WTC11 (cell line): ENCODE results near the gene TLE3. TPM values are rescaled to one million over a fixed set of nuclear protein-coding genes. Genes with fewer than 3 reads are reported as not detected.
A peak's percentile ranks its signal among the peaks of the same experiment; 100 is the strongest.

ENCODE experiments used
- ATAC-seq: fragments of 200-7000 bp; cut with Tn5 transposase; 2 replicates; pipeline ENCODE4 v1.10.0; 2021; ENCODE audit warnings: mild to moderate bottlenecking, moderate library complexity
- CTCF ChIA-PET: fragments of 300-600 bp; sonication (Branson Sonifier 250); formaldehyde crosslinking; loops from one replicate; lab custom pipeline; 2021; ENCODE audit warnings: antibody characterized with exemption; lab: Charles Lee
- POLR2A ChIA-PET: fragments of 350-600 bp; sonication (Branson Sonifier 250); formaldehyde crosslinking; loops from one replicate; lab custom pipeline; 2021; ENCODE audit warnings: antibody characterized with exemption; lab: Charles Lee
- DNase-seq: peaks from one replicate; pipeline ENCODE4 v3.0.0; 2021; ENCODE audit warnings: low spot score
- H3K27ac Mint-ChIP-seq: 2 replicates; pipeline ENCODE4 v1.8.0; 2021; ENCODE audit warnings: mixed read lengths
- H3K27me3 Mint-ChIP-seq: 2 replicates; pipeline ENCODE4 v1.8.0; 2021; ENCODE audit warnings: low read depth, mild to moderate bottlenecking, moderate library complexity, mixed read lengths
- H3K36me3 Mint-ChIP-seq: 2 replicates; pipeline ENCODE4 v1.8.0; 2021; ENCODE audit warnings: mixed read lengths
- H3K4me1 Mint-ChIP-seq: 2 replicates; pipeline ENCODE4 v1.8.0; 2022; ENCODE audit warnings: mixed read lengths
- H3K4me3 Mint-ChIP-seq: 2 replicates; pipeline ENCODE4 v1.8.0; 2021; ENCODE audit warnings: mild to moderate bottlenecking, moderate library complexity, mixed read lengths
- H3K9me3 Mint-ChIP-seq: 2 replicates; pipeline ENCODE4 v1.8.0; 2021; ENCODE audit warnings: mixed read lengths
- ATF2 ChIP-seq: sonication (generic); formaldehyde crosslinking; IDR thresholded peaks from 2 replicates; pipeline ENCODE4 v1.8.1; 2022; ENCODE audit warnings: low read depth, missing genetic modification reagents, borderline replicate concordance
- E2F1 ChIP-seq: sonication (generic); formaldehyde crosslinking; IDR thresholded peaks from 2 replicates; pipeline ENCODE4 v1.8.0; 2022; ENCODE audit warnings: mild to moderate bottlenecking, missing genetic modification reagents
- E2F4 ChIP-seq: sonication (generic); formaldehyde crosslinking; IDR thresholded peaks from 2 replicates; pipeline ENCODE4 v1.8.1; 2022; ENCODE audit warnings: low read depth, mild to moderate bottlenecking, moderate library complexity, missing genetic modification reagents, borderline replicate concordance
- E2F5 ChIP-seq: sonication (generic); formaldehyde crosslinking; IDR thresholded peaks from 2 replicates; pipeline ENCODE4 v1.8.1; 2022; ENCODE audit warnings: mild to moderate bottlenecking, moderate library complexity, missing genetic modification reagents
- FOXJ3 ChIP-seq: sonication (generic); formaldehyde crosslinking; IDR thresholded peaks from 2 replicates; pipeline ENCODE4 v1.9.0; 2021; ENCODE audit warnings: missing genetic modification reagents, mild to moderate bottlenecking, borderline replicate concordance
- FOXK1 ChIP-seq: sonication (generic); formaldehyde crosslinking; IDR thresholded peaks from 2 replicates; pipeline ENCODE4 v1.8.0; 2022; ENCODE audit warnings: mild to moderate bottlenecking, moderate library complexity, missing genetic modification reagents
- GRHL2 ChIP-seq: fragments of 250-450 bp; sonication (Bioruptor Pico); IDR thresholded peaks from 2 replicates; pipeline ENCODE4 v1.8.0; 2022; ENCODE audit warnings: mild to moderate bottlenecking, moderate library complexity; ENCODE audit not compliant: insufficient replicate concordance, severe bottlenecking
- JAZF1 ChIP-seq: fragments of 250-450 bp; sonication (Bioruptor Pico); IDR thresholded peaks from 2 replicates; pipeline ENCODE4 v1.9.0; 2021; ENCODE audit warnings: moderate library complexity, mild to moderate bottlenecking, inconsistent platforms
- JUN ChIP-seq: sonication (generic); formaldehyde crosslinking; IDR thresholded peaks from 2 replicates; pipeline ENCODE4 v1.8.0; 2023; ENCODE audit warnings: mild to moderate bottlenecking, missing genetic modification reagents
- MLX ChIP-seq: sonication (generic); formaldehyde crosslinking; IDR thresholded peaks from 2 replicates; pipeline ENCODE4 v1.8.1; 2023; ENCODE audit warnings: mild to moderate bottlenecking, missing genetic modification reagents, moderate library complexity
- NFATC4 ChIP-seq: fragments of 250-450 bp; sonication (Bioruptor Pico); IDR thresholded peaks from 2 replicates; pipeline ENCODE4 v1.9.0; 2021; ENCODE audit warnings: mild to moderate bottlenecking
- NR2C2 ChIP-seq: sonication (generic); formaldehyde crosslinking; IDR thresholded peaks from 2 replicates; pipeline ENCODE4 v1.8.0; 2022; ENCODE audit warnings: mild to moderate bottlenecking, missing genetic modification reagents
- PRDM15 ChIP-seq: sonication (generic); formaldehyde crosslinking; IDR thresholded peaks from 2 replicates; pipeline ENCODE4 v1.8.0; 2022; ENCODE audit warnings: missing genetic modification reagents
- SP1 ChIP-seq: sonication (generic); formaldehyde crosslinking; conservative IDR thresholded peaks from 2 replicates; pipeline ENCODE4 v1.8.1; 2022; ENCODE audit warnings: missing genetic modification reagents
- TCF7 ChIP-seq: sonication (generic); formaldehyde crosslinking; IDR thresholded peaks from 2 replicates; pipeline ENCODE4 v1.8.0; 2022; ENCODE audit warnings: mild to moderate bottlenecking, low read depth, missing genetic modification reagents, moderate library complexity
- TEAD4 ChIP-seq: sonication (generic); formaldehyde crosslinking; IDR thresholded peaks from 2 replicates; pipeline ENCODE4 v1.8.0; 2022; ENCODE audit warnings: mild to moderate bottlenecking, missing genetic modification reagents
- USF2 ChIP-seq: sonication (generic); formaldehyde crosslinking; IDR thresholded peaks from 2 replicates; pipeline ENCODE4 v1.8.1; 2023; ENCODE audit warnings: mild to moderate bottlenecking, missing genetic modification reagents, moderate library complexity
- ZNF121 ChIP-seq: sonication (generic); formaldehyde crosslinking; IDR thresholded peaks from 2 replicates; pipeline ENCODE4 v1.8.0; 2023; ENCODE audit warnings: missing genetic modification reagents
- ZNF138 ChIP-seq: sonication (generic); formaldehyde crosslinking; conservative IDR thresholded peaks from 2 replicates; pipeline ENCODE4 v1.8.1; 2022; ENCODE audit warnings: mild to moderate bottlenecking, moderate library complexity, missing genetic modification reagents
- ZNF219 ChIP-seq: sonication (generic); formaldehyde crosslinking; IDR thresholded peaks from 2 replicates; pipeline ENCODE4 v1.8.0; 2023; ENCODE audit warnings: missing genetic modification reagents, mild to moderate bottlenecking, borderline replicate concordance
- ZNF232 ChIP-seq: sonication (generic); formaldehyde crosslinking; IDR thresholded peaks from 2 replicates; pipeline ENCODE4 v1.8.0; 2022; ENCODE audit warnings: mild to moderate bottlenecking, missing genetic modification reagents
- ZNF263 ChIP-seq: sonication (generic); formaldehyde crosslinking; IDR thresholded peaks from 2 replicates; pipeline ENCODE4 v1.8.1; 2022; ENCODE audit warnings: low read depth, mild to moderate bottlenecking, moderate library complexity, missing genetic modification reagents
- ZNF416 ChIP-seq: fragments of 250-450 bp; sonication (Bioruptor Pico); IDR thresholded peaks from 2 replicates; pipeline ENCODE4 v1.9.0; 2021; ENCODE audit warnings: mild to moderate bottlenecking, inconsistent platforms
- total RNA-seq: library from RNA; stranded (reverse); gene quantifications from 3 replicates; pipeline ENCODE4 v1.2.3, GENCODE V29; 2021

Gene TLE3
- total RNA-seq, 1 experiment from 2014 or later: 78.7 TPM

GRCh38 chr15:70050441-70050840 is 47.3 kb downstream of the TLE3 start:
- DNase-seq: no peak
- Mint-ChIP-seq H3K4me1 (peaks cover 15% of the 10 kb centered on the region), H3K36me3 (peaks cover 54% of the 10 kb centered on the region), H3K27ac (peak overlapping the region; percentile 64), H3K9me3 (no peaks in the 10 kb centered on the region), H3K4me3 (no peak overlapping the region)
- ChIA-PET POLR2A (interaction anchor here (0.6 kb wide), 1 partner anchor 256 kb away, joined by 3 read pairs; no protein-coding TSS in a partner anchor), CTCF (no interaction called here)
- no peak for ATAC-seq
- TF ChIP-seq ZNF232 (CRISPR knock-in tag) (no peak), ZNF138 (no peak), SP1 (CRISPR knock-in tag) (no peak), E2F5 (CRISPR knock-in tag) (no peak), ZNF219 (CRISPR knock-in tag) (no peak), JAZF1 (CRISPR knock-in tag) (no peak), JUN (CRISPR knock-in tag) (no peak), ATF2 (CRISPR knock-in tag) (no peak), GRHL2 (CRISPR knock-in tag) (no peak), NFATC4 (CRISPR knock-in tag) (no peak), FOXK1 (CRISPR knock-in tag) (no peak), ZNF263 (CRISPR knock-in tag) (no peak), TEAD4 (CRISPR knock-in tag) (no peak), FOXJ3 (CRISPR knock-in tag) (no peak), TCF7 (CRISPR knock-in tag) (no peak), E2F4 (CRISPR knock-in tag) (no peak), USF2 (CRISPR knock-in tag) (no peak), ZNF121 (CRISPR knock-in tag) (no peak)
- TF ChIP-seq, all 79 proteins: peak for 0
- H3K27me3 Mint-ChIP-seq: no peaks in the 10 kb centered on the region

- Mint-ChIP-seq H3K4me3 (no peak overlapping the region), H3K27me3 (no peaks in the 10 kb centered on the region), H3K36me3 (peaks cover 49% of the 10 kb centered on the region), H3K4me1 (peaks cover 15% of the 10 kb centered on the region), H3K27ac (no peak overlapping the region), H3K9me3 (no peaks in the 10 kb centered on the region)
- no peak for TF ChIP-seq PRDM15
- no peak for TF ChIP-seq JUN (CRISPR knock-in tag)
- no peak for TF ChIP-seq ZNF416 (CRISPR knock-in tag)
- TF ChIP-seq NR2C2 (CRISPR knock-in tag): no peak
- no peak for TF ChIP-seq MLX
- TF ChIP-seq NFATC4 (CRISPR knock-in tag): no peak
- no peak for TF ChIP-seq JAZF1 (CRISPR knock-in tag)
- TF ChIP-seq E2F1 (CRISPR knock-in tag): no peak
- CTCF ChIA-PET: no interaction called here
- ATAC-seq (no peak), DNase-seq (no peak)
- POLR2A ChIA-PET: interaction anchor here (0.6 kb wide), 1 partner anchor 257 kb away, joined by 3 read pairs; no protein-coding TSS in a partner anchor
These were observed 47.9 kb downstream of the TLE3 start for GRCh38 chr15:70049701-70050301.
